Right renal pelvis (tissue), 4 donors: ENCODE results near the gene RBFOX2. TPM values are rescaled to one million over a fixed set of nuclear protein-coding genes. Genes with fewer than 3 reads are reported as not detected.
"Not testable (repeated sequence)": the region's sequence is repeated elsewhere in the genome, so short reads cannot be mapped to it uniquely, and the experiment has no call there.

Source experiments
- DNase-seq, 4 donors: peaks; one replicate each; pipeline ENCODE4 v3.0.0-alpha.2; 2013; ENCODE audit warnings: low read depth in 4 of 4, low spot score in 3 of 4, missing footprints in 1 of 4
- polyA plus RNA-seq, 4 donors: library from polyadenylated mRNA; unstranded; fragments of 120-200 nt; gene quantifications; one replicate each; pipeline ENCODE4 v1.2.1, GENCODE V29; 2013; ENCODE audit not compliant: insufficient read length in 4 of 4

Gene RBFOX2
- polyA plus RNA-seq, 4 donors, result 118 to 139 (median 129) TPM

GRCh38 chr22:35795476-35795875 lies 233.1 kb downstream of the RBFOX2 start:
- DNase-seq, result no peak

DNA sequence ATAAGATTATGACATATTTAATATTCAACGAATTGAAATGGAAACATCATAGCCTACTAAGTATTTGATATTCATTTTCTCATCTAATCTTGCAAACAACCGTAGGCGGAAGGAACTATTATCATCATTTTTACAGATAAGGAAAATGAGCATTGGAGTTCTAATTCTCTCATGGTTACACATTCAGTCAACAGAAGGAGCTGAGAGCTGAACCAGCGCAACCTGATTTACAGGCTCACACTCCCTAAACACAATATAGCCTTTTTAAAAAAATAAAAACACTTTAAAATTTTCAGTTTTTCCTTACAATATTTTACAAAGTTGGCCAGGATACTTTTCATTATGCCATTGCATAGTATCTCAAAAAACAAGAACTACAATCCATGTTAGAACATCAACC lies 236.1 kb downstream of the RBFOX2 start:
- no peak for DNase-seq

- DNase-seq, result not testable (repeated sequence)
Measured at GRCh38 chr22:35791788-35792187, 236.8 kb downstream of the RBFOX2 start.

- DNase-seq, result no peak
Measured at GRCh38 chr22:35785181-35785923, 243.3 kb downstream of the RBFOX2 start.

GRCh38 chr22:35784633-35785032 lies 244.0 kb downstream of the RBFOX2 start:
- no peak for DNase-seq

DNA sequence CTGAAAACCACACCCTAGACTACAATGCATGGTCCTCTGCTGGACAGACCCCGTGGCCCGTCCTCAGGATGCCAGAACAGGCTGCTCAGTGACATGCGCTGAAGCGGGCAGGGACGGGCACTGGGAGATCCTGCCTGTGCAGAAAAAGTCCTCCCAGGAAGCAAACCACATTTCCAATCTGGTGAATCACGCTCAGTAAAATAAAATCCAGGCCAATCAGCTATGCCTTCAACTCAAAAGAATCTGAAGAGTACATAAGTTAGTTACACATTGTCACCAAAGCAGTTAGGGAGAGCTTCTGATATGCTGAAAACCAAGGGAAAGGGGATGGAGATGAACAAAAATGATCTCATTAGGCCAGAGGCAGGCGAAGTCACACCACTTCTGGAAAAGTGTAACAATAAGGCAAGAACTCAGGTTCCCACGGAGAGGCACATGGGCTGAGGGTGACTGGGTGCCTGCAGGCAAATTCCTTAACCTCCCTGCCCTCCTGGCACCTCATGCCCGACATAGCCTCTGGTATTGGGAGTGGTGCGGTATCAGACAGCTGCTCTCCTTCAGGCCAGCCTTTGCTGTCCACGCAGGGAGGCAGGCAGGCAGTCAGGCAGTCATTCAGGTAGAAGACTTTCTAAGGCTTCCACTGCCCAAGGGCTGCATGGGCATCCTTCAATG lies 244.5 kb downstream of the RBFOX2 start:
- DNase-seq, result no peak

GRCh38 chr22:35782504-35782903 lies 246.1 kb downstream of the RBFOX2 start:
- DNase-seq, result no peak

DNA sequence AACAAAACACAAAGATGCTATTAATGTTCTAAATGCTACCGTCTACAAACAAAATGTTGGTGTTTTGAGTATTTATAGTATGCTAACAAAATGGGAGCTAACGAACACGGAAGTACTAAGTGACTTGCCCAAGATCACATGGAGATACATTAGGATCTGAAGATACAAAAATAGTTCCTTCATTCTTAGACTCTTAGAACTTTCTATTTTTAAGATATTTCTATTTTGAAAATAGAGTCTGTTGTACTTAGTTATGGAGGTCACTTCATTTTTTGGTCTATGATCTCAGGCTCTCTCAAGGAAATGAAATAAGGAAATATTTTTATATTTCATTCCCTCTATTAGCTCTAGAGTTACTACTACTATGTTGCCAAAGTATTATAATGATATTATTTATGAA lies 246.7 kb downstream of the RBFOX2 start:
- no peak for DNase-seq

DNA sequence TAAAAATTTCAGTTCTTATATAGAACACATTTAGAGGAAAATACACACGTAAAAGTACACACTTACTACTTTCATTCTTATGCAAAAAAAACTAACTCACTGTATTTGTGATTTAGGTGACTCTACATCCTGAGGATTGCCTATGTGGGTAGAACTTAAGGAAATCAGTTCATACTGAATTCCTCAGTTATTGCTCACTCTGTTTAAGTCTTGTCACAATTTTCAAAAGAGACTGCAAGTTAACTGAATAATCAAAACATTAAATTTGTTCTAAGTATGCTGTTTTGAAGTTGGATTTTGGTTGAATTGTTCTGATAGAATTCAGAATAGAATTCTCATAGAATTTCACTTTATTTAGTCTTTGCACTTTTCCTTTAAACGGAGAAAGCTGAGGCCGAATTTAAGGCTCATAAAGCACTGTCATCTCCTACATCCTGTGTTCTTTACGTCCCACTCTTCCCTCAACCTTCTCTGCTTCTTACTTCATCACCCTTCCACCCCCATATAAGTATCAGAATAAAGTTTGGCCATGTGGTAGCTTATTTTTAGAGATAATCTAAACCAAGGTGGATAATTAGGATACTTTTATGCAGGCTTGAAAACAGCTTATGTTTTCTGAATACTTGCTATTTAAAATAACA lies 251.2 kb downstream of the RBFOX2 start:
- no peak for DNase-seq

DNA sequence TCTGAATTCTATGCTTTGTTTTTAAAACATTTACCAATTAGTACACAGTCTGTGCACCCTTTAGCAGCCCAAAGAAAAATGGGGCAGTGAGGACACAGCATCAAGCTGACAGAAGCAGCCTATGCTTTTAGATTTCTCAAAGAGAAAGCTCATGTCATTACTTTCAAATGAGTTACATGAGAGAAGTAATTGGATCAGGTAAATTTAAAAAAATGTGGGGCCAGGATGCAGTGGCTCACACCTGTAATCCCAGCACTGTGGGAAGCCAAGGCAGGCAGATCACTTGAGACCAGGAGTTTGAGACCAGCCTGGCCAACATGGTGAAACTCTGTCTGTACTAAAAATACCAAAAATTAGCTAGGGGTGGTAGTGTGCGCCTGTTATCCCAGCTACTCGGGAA lies 253.3 kb downstream of the RBFOX2 start:
- DNase-seq, result no peak

DNA sequence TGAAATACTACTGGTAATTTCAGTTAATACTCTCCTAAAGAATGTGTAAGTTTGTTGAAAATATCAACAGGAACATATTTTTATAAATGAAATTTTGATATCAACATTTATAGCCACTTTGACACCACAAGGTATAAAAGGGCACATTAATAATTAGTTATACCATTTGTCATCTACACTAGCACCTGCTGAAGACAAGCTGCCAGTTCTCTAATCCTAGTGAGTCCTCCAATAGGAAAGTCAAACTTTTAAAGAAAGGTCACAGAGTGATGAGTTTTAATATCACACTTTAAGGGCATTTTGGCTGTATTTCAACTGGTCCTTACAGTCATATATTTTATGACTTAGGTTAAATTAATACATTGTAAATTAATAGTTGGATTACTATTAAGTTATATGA lies 258.6 kb downstream of the RBFOX2 start:
- DNase-seq, result no peak

DNA sequence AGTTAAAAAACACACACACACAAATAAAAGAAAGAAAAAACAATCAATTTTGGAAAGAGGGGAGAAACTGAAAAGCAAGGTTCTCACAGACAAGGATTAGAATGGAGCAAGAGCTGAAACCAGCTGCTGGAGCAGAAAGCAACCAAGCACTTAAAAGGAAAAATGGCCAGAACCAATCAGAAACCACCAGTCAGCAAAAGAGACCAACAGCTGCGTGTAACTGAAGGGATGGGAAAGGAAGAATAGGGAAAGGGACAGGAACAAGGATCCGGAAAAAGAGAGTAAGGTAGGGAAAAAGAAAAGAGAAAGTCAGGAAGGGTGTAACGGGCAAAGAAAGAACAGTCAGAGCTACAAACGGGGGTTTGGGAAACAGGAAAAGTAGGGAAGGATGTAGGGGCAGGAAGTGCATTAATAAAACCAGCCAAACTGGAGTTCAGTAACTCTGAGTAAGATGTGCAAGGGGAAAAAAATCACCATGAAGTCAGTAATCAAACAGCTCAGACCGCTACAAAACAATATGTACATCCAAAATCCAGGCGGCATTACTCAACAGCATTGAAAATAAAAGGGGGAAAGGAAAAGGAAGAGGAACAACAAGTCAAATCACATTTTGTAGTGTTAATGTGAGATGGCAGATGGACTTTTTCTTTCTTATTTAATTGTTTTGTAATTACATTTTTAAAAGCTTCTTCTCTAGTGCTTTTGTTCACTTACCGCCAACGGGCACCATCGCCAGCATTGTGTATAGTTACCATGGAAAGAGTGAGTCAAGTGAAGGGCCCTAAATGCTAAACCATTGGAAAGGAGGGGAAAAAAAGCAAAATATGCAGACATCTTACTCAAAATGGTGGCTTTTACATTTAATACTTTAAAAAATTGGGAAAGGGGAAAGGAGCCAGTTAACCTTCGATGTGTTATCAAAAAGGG lies 261.7 kb downstream of the RBFOX2 start:
- no peak for DNase-seq

GRCh38 chr22:35761037-35761436 lies 267.6 kb downstream of the RBFOX2 start:
- no peak for DNase-seq

GRCh38 chr22:35758394-35758793 lies 270.2 kb downstream of the RBFOX2 start:
- no peak for DNase-seq

GRCh38 chr22:35756722-35757121 lies 271.9 kb downstream of the RBFOX2 start:
- DNase-seq, result no peak

DNA sequence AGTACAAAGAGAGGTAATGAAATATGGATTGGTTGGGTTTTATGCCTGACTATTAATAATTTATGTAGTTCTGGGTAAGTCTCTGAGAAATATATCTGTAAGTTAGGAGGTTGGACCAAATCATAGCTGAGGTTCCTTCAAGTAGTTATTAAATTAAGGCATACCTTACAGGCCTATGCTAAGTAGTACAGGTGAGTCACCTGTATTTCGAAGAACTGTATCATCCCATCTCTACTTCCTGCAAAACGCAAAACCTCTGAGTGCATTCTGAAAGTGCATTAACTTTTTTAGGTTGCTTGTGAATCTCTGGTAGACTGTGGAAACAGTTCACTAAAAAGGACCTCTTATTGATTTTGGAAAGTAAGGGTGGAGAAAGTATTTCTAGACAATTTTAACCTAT lies 273.9 kb downstream of the RBFOX2 start:
- no peak for DNase-seq

DNA sequence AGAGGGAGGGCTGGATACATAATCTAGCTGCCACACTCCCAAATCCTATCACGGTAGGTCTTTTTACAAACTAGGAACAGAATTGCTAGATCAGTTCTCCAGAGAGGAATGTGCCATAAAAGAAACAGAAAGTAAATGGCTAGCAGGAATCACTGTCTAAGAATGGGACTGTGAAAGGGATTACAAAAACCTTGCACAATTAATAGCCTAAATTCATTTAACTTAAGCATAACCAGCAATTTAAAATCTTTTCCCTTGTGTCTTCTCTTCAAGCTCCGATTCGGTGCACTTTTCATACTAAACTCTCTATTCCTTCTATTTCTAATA lies 275.8 kb downstream of the RBFOX2 start:
- no peak for DNase-seq

- no peak for DNase-seq
Measured at GRCh38 chr22:35752006-35752862, 276.4 kb downstream of the RBFOX2 start.

DNA sequence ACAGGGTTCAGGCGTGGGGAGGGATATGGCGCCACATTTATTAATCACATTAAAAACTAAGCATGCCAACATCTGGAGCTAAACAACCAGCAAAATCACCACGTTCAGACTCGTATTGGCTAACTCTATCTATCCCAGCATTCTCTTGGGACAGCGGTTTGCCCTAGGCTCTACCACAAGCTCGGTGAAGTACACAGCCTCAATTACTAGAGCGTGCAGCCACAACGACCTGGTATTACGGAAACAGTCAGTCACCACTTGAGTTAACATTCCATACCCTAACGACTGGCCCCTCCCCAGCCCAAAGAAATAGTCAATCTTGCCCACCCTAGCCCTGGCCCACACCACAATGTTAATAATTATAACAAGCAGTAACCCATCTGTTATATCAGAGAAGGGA lies 278.8 kb downstream of the RBFOX2 start:
- peak in 1 of 4 donors; percentile 39 for DNase-seq
